Mesendoderm (in vitro differentiated cells): ENCODE data around the gene TBX1.

ENCODE experiments used
- DNase-seq: peaks from one replicate; pipeline ENCODE4 v3.0.0; 2013
- H2AK5ac ChIP-seq: 2 replicates; pipeline ENCODE4 v1.6.1; 2013; ENCODE audit warnings: low read length, inconsistent platforms
- H2BK120ac ChIP-seq: 2 replicates; pipeline ENCODE4 v1.6.1; 2013; ENCODE audit warnings: low read depth, mild to moderate bottlenecking, low read length, moderate library complexity, mixed read lengths
- H2BK15ac ChIP-seq: replicated peaks from 2 replicates; pipeline ENCODE4 v1.6.1; 2013; ENCODE audit warnings: low read depth, mild to moderate bottlenecking, moderate library complexity
- H2BK5ac ChIP-seq: 2 replicates; pipeline ENCODE4 v1.6.1; 2013; ENCODE audit warnings: low read length, inconsistent platforms
- H3K18ac ChIP-seq: 2 replicates; pipeline ENCODE4 v1.6.1; 2013; ENCODE audit warnings: mild to moderate bottlenecking, low read length, mixed read lengths
- H3K23ac ChIP-seq: one replicate; pipeline ENCODE4 v1.6.1; 2013; ENCODE audit warnings: low read length
- H3K27ac ChIP-seq: 2 replicates; pipeline ENCODE4 v1.5.1; 2013; ENCODE audit warnings: low read depth, mild to moderate bottlenecking, inconsistent platforms, low read length, moderate library complexity
- H3K27me3 ChIP-seq: 2 replicates; pipeline ENCODE4 v1.6.1; 2013; ENCODE audit warnings: low read length, control low read depth, mild to moderate bottlenecking, inconsistent platforms; ENCODE audit not compliant: insufficient read depth, poor library complexity
- H3K36me3 ChIP-seq: 2 replicates; pipeline ENCODE4 v1.6.1; 2013; ENCODE audit warnings: low read length, inconsistent platforms; ENCODE audit not compliant: control insufficient read depth, insufficient read depth
- H3K4ac ChIP-seq: one replicate; pipeline ENCODE4 v1.6.1; 2013; ENCODE audit warnings: low read depth, mild to moderate bottlenecking, low read length, moderate library complexity
- H3K4me1 ChIP-seq: 2 replicates; pipeline ENCODE4 v1.6.1; 2013; ENCODE audit warnings: low read depth, low read length, inconsistent platforms; ENCODE audit not compliant: control insufficient read depth
- H3K4me2 ChIP-seq: 2 replicates; pipeline ENCODE4 v1.6.1; 2013; ENCODE audit warnings: low read length
- H3K4me3 ChIP-seq: 2 replicates; pipeline ENCODE4 v1.5.1; 2013; ENCODE audit warnings: mild to moderate bottlenecking, low read length
- H3K56ac ChIP-seq: one replicate; pipeline ENCODE4 v1.6.1; 2013; ENCODE audit warnings: low read length
- H3K79me1 ChIP-seq: 2 replicates; pipeline ENCODE4 v1.6.1; 2013; ENCODE audit warnings: low read length, inconsistent platforms
- H3K79me2 ChIP-seq: 2 replicates; pipeline ENCODE4 v1.6.1; 2013; ENCODE audit warnings: mild to moderate bottlenecking, low read length; ENCODE audit not compliant: control insufficient read depth, insufficient read depth
- H3K9ac ChIP-seq: 2 replicates; pipeline ENCODE4 v1.6.1; 2013; ENCODE audit warnings: low read length, inconsistent platforms
- H4K5ac ChIP-seq: one replicate; pipeline ENCODE4 v1.6.1; 2013; ENCODE audit warnings: low read length
- H4K8ac ChIP-seq: one replicate; pipeline ENCODE4 v1.6.1; 2013; ENCODE audit warnings: low read depth, mild to moderate bottlenecking, control low read depth, low read length, moderate library complexity
- WGBS: extraction: QIAGEN DNeasy Blood & Tissue Kit; methylation state at CpG from one replicate; pipeline ENCODE4 v1.1.7; 2013; ENCODE audit warnings: low lambda C conversion rate, missing lambda C conversion rate; ENCODE audit not compliant: insufficient coverage; ENCODE audit errors: extremely low coverage; 5-methylcytosine and 5-hydroxymethylcytosine counted together

Gene TBX1

GRCh38 chr22:19716041-19716828 is 44.3 kb upstream of the TBX1 start:
- H3K18ac ChIP-seq = no peak overlapping the region
- no peak overlapping the region for H2BK15ac ChIP-seq
- no peak overlapping the region for H3K23ac ChIP-seq
- H3K4me3 ChIP-seq = no peak overlapping the region
- no peak overlapping the region for H3K4me2 ChIP-seq
- no peak overlapping the region for H3K27ac ChIP-seq
- H3K9ac ChIP-seq = no peak overlapping the region
- WGBS = no CpG with 5 or more reads among the region's 11 CpGs
- H2BK120ac ChIP-seq = no peak overlapping the region
- no peak for DNase-seq
- peaks cover 15% of the 10 kb centered on the region for H3K27me3 ChIP-seq
- H4K8ac ChIP-seq = no peak overlapping the region
- H2BK5ac ChIP-seq = no peak overlapping the region
- no peak overlapping the region for H2AK5ac ChIP-seq
- no peaks in the 10 kb centered on the region for H3K36me3 ChIP-seq
- H3K79me1 ChIP-seq = no peaks in the 10 kb centered on the region
- H3K4ac ChIP-seq = no peak overlapping the region
- peak overlapping the region; percentile 46 for H3K56ac ChIP-seq
- no peak overlapping the region for H4K5ac ChIP-seq
- no peaks in the 10 kb centered on the region for H3K79me2 ChIP-seq
- H3K4me1 ChIP-seq = peaks cover 2% of the 10 kb centered on the region

GRCh38 chr22:19716829-19717105 is 43.8 kb upstream of the TBX1 start:
- peaks cover 19% of the 10 kb centered on the region for H3K27me3 ChIP-seq
- no peak overlapping the region for H3K4me3 ChIP-seq
- no peaks in the 10 kb centered on the region for H3K36me3 ChIP-seq
- no peak overlapping the region for H3K18ac ChIP-seq
- no peak overlapping the region for H2AK5ac ChIP-seq
- H2BK120ac ChIP-seq = no peak overlapping the region
- H3K4ac ChIP-seq = no peak overlapping the region
- no peak for DNase-seq
- no peaks in the 10 kb centered on the region for H3K79me2 ChIP-seq
- no peaks in the 10 kb centered on the region for H3K79me1 ChIP-seq
- no peak overlapping the region for H4K8ac ChIP-seq
- H2BK5ac ChIP-seq = no peak overlapping the region
- no peak overlapping the region for H3K27ac ChIP-seq
- no peak overlapping the region for H4K5ac ChIP-seq
- WGBS = no CpG with 5 or more reads among the region's 1 CpG
- no peak overlapping the region for H3K4me2 ChIP-seq
- H3K56ac ChIP-seq = no peak overlapping the region
- no peak overlapping the region for H3K23ac ChIP-seq
- peaks cover 5% of the 10 kb centered on the region for H3K4me1 ChIP-seq
- no peak overlapping the region for H3K9ac ChIP-seq
- no peak overlapping the region for H2BK15ac ChIP-seq

DNA sequence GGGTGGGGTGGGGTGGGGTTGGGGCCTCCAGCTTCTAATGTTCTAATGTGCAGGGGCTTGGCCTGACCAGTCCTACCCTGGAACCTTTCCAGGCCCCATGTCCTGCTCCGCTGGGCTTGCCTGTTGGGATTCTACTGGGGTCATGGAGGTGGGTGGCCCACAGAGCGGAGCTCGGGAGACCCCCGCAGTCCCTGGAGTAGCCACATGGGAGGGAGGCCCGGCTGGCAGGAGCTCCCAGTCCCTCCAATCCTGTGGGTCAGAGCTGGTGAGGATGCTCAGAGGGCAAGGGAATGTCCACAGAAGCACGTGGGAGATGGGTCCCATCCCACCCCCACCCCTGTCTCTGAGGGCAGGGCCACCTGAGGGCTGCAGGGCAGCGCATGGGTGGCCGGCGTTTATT is 43.4 kb upstream of the TBX1 start:
- Histone ChIP-seq H3K56ac (peak overlapping the region; percentile 15), H2BK15ac (no peak overlapping the region), H3K79me1 (no peaks in the 10 kb centered on the region), H2AK5ac (no peak overlapping the region), H4K8ac (no peak overlapping the region), H3K4me2 (no peak overlapping the region), H4K5ac (no peak overlapping the region), H3K27ac (no peak overlapping the region), H2BK5ac (no peak overlapping the region), H3K4me3 (no peak overlapping the region), H3K79me2 (no peaks in the 10 kb centered on the region), H2BK120ac (no peak overlapping the region), H3K27me3 (peaks cover 19% of the 10 kb centered on the region), H3K4me1 (peaks cover 5% of the 10 kb centered on the region), H3K4ac (no peak overlapping the region), H3K23ac (no peak overlapping the region), H3K36me3 (no peaks in the 10 kb centered on the region), H3K9ac (no peak overlapping the region), H3K18ac (no peak overlapping the region)
- DNase-seq = no peak
- no CpG with 5 or more reads among the region's 9 CpGs for WGBS

DNA sequence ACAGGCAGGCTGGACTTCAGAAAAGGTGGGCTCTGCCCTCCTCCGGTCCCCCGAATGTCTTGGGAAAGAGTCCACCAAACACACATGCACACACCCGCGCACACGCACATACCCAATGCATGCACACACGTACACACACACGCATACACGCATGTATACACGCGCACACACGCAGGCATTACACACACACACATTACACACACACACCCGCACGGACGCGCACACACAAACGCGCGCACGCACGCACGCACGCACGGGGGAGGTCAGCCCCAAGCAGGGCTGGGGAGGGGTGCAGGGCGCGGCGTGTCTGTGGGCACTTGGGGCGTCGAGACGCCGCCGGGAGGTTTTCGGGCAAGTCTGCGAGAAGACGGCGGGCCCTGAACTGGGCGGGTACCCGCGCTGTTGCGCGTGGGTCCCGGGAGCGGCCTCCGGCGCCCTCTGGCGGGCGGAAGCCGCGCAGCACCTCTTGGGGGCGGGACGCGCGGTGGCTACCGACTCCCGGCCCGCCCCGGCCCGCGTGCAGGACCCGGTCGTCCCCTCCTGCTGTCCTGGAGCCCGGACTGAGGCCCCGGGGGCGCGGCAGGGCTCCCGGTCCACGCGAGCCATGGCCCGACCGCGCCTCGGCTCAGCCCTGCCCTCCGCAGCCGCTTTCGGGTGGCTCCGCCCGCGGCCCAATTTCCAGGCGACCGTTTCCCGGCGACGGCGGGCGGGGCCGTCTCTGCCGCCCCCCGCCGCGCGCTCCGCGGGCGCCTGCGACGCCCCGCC is 42.7 kb upstream of the TBX1 start:
- Histone ChIP-seq H3K23ac (peak overlapping the region; percentile 89), H4K8ac (no peak overlapping the region), H2BK5ac (no peak overlapping the region), H2BK120ac (no peak overlapping the region), H3K27ac (no peak overlapping the region), H3K79me1 (no peaks in the 10 kb centered on the region), H3K9ac (peak overlapping the region; percentile 77), H3K4me2 (peak overlapping the region; percentile 81), H4K5ac (no peak overlapping the region), H3K4ac (no peak overlapping the region), H3K4me3 (peak overlapping the region; percentile 28), H3K79me2 (no peaks in the 10 kb centered on the region), H3K36me3 (no peaks in the 10 kb centered on the region), H3K27me3 (peaks cover 22% of the 10 kb centered on the region), H2AK5ac (no peak overlapping the region), H3K18ac (peak overlapping the region; percentile 43), H3K56ac (peak overlapping the region; percentile 86), H2BK15ac (no peak overlapping the region), H3K4me1 (peaks cover 7% of the 10 kb centered on the region)
- DNase-seq = peak; percentile 56
- WGBS = no CpG with 5 or more reads among the region's 96 CpGs

GRCh38 chr22:19718456-19719049 is 42.0 kb upstream of the TBX1 start:
- no peaks in the 10 kb centered on the region for H3K79me2 ChIP-seq
- peak overlapping the region; percentile 77 for H3K9ac ChIP-seq
- no peaks in the 10 kb centered on the region for H3K79me1 ChIP-seq
- no peak overlapping the region for H3K23ac ChIP-seq
- peak overlapping the region; percentile 86 for H3K56ac ChIP-seq
- H2AK5ac ChIP-seq = no peak overlapping the region
- H2BK15ac ChIP-seq = no peak overlapping the region
- no peak overlapping the region for H2BK120ac ChIP-seq
- H3K27me3 ChIP-seq = peaks cover 23% of the 10 kb centered on the region
- no peak overlapping the region for H2BK5ac ChIP-seq
- H3K36me3 ChIP-seq = no peaks in the 10 kb centered on the region
- no peak overlapping the region for H4K5ac ChIP-seq
- no peak overlapping the region for H4K8ac ChIP-seq
- H3K4ac ChIP-seq = no peak overlapping the region
- peak overlapping the region; percentile 81 for H3K4me2 ChIP-seq
- no peak overlapping the region for H3K27ac ChIP-seq
- peak overlapping the region; percentile 28 for H3K4me3 ChIP-seq
- H3K18ac ChIP-seq = peak overlapping the region; percentile 43
- no peak for DNase-seq
- H3K4me1 ChIP-seq = peaks cover 9% of the 10 kb centered on the region
- WGBS = no CpG with 5 or more reads among the region's 70 CpGs
